B cell (primary cell): ENCODE measurements around the gene IL12B. TPM values are rescaled to one million over a fixed set of nuclear protein-coding genes. Genes with fewer than 3 reads are reported as not detected.
"Not testable (repeated sequence)": the region's sequence is repeated elsewhere in the genome, so short reads cannot be mapped to it uniquely, and the experiment has no call there.

Source experiments
- ATAC-seq: fragments of 200-7000 bp; cut with Tn5 transposase; one replicate; pipeline ENCODE4 v1.10.0; 2021; ENCODE audit warnings: low read depth, mild to moderate bottlenecking, moderate number of reproducible peaks, moderate library complexity
- CTCF ChIA-PET: fragments of 350-600 bp; sonication (Branson Sonifier 250); formaldehyde crosslinking; loops from one replicate; lab custom pipeline; 2021; ENCODE audit warnings: antibody characterized with exemption, inconsistent platforms; lab: Charles Lee
- POLR2A ChIA-PET: fragments of 350-600 bp; sonication (Branson Sonifier 250); formaldehyde crosslinking; loops from one replicate; lab custom pipeline; 2021; ENCODE audit warnings: antibody characterized with exemption; lab: Charles Lee
- DNase-seq: peaks from one replicate; pipeline ENCODE4 v3.0.0; 2013
- H2AFZ ChIP-seq: 2 replicates; pipeline ENCODE4 v1.6.1; 2012; ENCODE audit warnings: mild to moderate bottlenecking, low read depth, low read length; ENCODE audit not compliant: insufficient read depth, poor library complexity, severe bottlenecking
- H3K27ac ChIP-seq, 2 donors: 1 replicate in 1 of 2; 2 replicates in 1 of 2; pipeline ENCODE4 v1.5.1; 2012 to 2013; ENCODE audit warnings: low read length in 2 of 2, mild to moderate bottlenecking in 2 of 2, moderate library complexity in 1 of 2
- H3K27me3 ChIP-seq, 4 experiments: fragments of 200-600 bp in 1 of 4; sonication (generic) in 1 of 4; replicated peaks in 1 of 4; 1 replicate in 2 of 4; 2 replicates in 2 of 4; pipeline versions ENCODE4 v1.6.1 to v1.7.0; 2013 to 2016; ENCODE audit warnings: low read length in 3 of 4, mild to moderate bottlenecking in 2 of 4, mixed read lengths in 1 of 4, moderate library complexity in 1 of 4; ENCODE audit not compliant: insufficient read depth in 4 of 4, control insufficient read depth in 3 of 4; ENCODE audit errors: control extremely low read depth in 1 of 4
- H3K36me3 ChIP-seq, 2 experiments: replicated peaks in 1 of 2; 1 replicate in 1 of 2; 2 replicates in 1 of 2; pipeline versions ENCODE4 v1.6.1 to v1.7.1; 2013; ENCODE audit warnings: low read length in 1 of 2; ENCODE audit not compliant: insufficient read depth in 2 of 2, control insufficient read depth in 1 of 2; ENCODE audit errors: control extremely low read depth in 1 of 2, extremely low read depth in 1 of 2
- H3K4me1 ChIP-seq, 2 donors: fragments of 200-600 bp in 1 of 2; sonication (generic) in 1 of 2; 1 replicate in 1 of 2; 2 replicates in 1 of 2; pipeline versions ENCODE4 v1.5.1 to v1.6.1; 2013 to 2017; ENCODE audit warnings: low read length in 2 of 2; ENCODE audit not compliant: control insufficient read depth in 2 of 2, insufficient read depth in 2 of 2
- H3K4me2 ChIP-seq: replicated peaks from 2 replicates; pipeline ENCODE3; 2012; ENCODE audit warnings: mild to moderate bottlenecking, low read depth, low read length; ENCODE audit not compliant: poor library complexity, severe bottlenecking
- H3K4me3 ChIP-seq, 5 experiments: fragments of 200-600 bp in 1 of 5; sonication (generic) in 1 of 5; 1 replicate in 3 of 5; 2 replicates in 2 of 5; pipeline versions ENCODE4 v1.5.1 to v1.7.0; 2011 to 2016; ENCODE audit warnings: low read length in 4 of 5, mild to moderate bottlenecking in 4 of 5, low read depth in 2 of 5, control low read depth in 1 of 5, moderate library complexity in 1 of 5; ENCODE audit not compliant: insufficient read depth in 1 of 5; ENCODE audit errors: control extremely low read depth in 1 of 5, extremely low read depth in 1 of 5
- H3K79me2 ChIP-seq: fragments of 200-600 bp; sonication (generic); one replicate; pipeline ENCODE4 v1.6.0; 2016; ENCODE audit warnings: low read length; ENCODE audit not compliant: control insufficient read depth, insufficient read depth
- H3K9ac ChIP-seq: fragments of 200-600 bp; sonication (generic); 2 replicates; pipeline ENCODE4 v1.6.1; 2017; ENCODE audit warnings: mild to moderate bottlenecking, low read length, moderate library complexity
- H3K9me3 ChIP-seq, 3 donors: one replicate each; pipeline versions ENCODE4 v1.6.1 to v1.7.1; 2013; ENCODE audit warnings: low read length in 2 of 3; ENCODE audit not compliant: control insufficient read depth in 2 of 3, insufficient read depth in 1 of 3; ENCODE audit errors: control extremely low read depth in 1 of 3
- H4K20me1 ChIP-seq: 2 replicates; pipeline ENCODE4 v1.6.0; 2012; ENCODE audit warnings: mild to moderate bottlenecking, low read length; ENCODE audit not compliant: insufficient read depth, control insufficient read depth, poor library complexity, severe bottlenecking
- H3K27ac Mint-ChIP-seq: one replicate; pipeline ENCODE4 v1.8.0; 2021; ENCODE audit warnings: mixed read lengths
- H3K27me3 Mint-ChIP-seq: one replicate; pipeline ENCODE4 v1.8.0; 2021; ENCODE audit warnings: mixed read lengths
- H3K4me1 Mint-ChIP-seq: one replicate; pipeline ENCODE4 v1.8.0; 2021; ENCODE audit warnings: mixed read lengths
- H3K4me3 Mint-ChIP-seq: one replicate; pipeline ENCODE4 v1.8.0; 2021; ENCODE audit warnings: mixed read lengths
- H3K9me3 Mint-ChIP-seq: one replicate; pipeline ENCODE4 v1.8.0; 2022; ENCODE audit warnings: mixed read lengths; ENCODE audit not compliant: insufficient read depth
- EZH2 ChIP-seq: IDR thresholded peaks from 2 replicates; pipeline ENCODE4 v1.6.1; 2012; ENCODE audit warnings: borderline replicate concordance, low read depth, mild to moderate bottlenecking, moderate library complexity, low read length; ENCODE audit not compliant: insufficient read depth, poor library complexity, severe bottlenecking
- WGBS: methylation state at CpG from one replicate; pipeline ENCODE4 v1.1.5; 2013; ENCODE audit warnings: missing lambda C conversion rate; ENCODE audit not compliant: insufficient coverage; 5-methylcytosine and 5-hydroxymethylcytosine counted together
- intact Hi-C: fragments of 100-400 bp; cut with micrococcal nuclease; formaldehyde crosslinking; loops from one replicate; pipeline ENCODE4 v1.10.0; 2022
- polyA minus RNA-seq: library from RNA; depleted of rRNA, polyadenylated mRNA; stranded (reverse); fragments of >200 nt; gene quantifications from 2 replicates; pipeline ENCODE4 v1.2.3, GENCODE V29; 2012
- polyA plus RNA-seq: library from polyadenylated mRNA; depleted of rRNA; stranded (reverse); fragments of >200 nt; gene quantifications from 2 replicates; pipeline ENCODE4 v1.2.3, GENCODE V29; 2012
- total RNA-seq, 2 donors: library from RNA; stranded (reverse); fragments of 120-200 nt in 1 of 2; gene quantifications; 1 replicate in 1 of 2; 2 replicates in 1 of 2; pipeline versions ENCODE4 v1.2.3 to v1.2.4, GENCODE V29; 2013 to 2022
- TF ChIP-seq, protein P1 (sequence below): fragments of 200-600 bp; IDR thresholded peaks from one replicate; pipeline ENCODE4 v1.8.0; 2022; ENCODE audit warnings: antibody characterized with exemption, mild to moderate bottlenecking

Gene IL12B
- total RNA-seq: 0.10 and 0.17 TPM in 2 replicates
- 0.21 TPM for total RNA-seq (2013)
- polyA plus RNA-seq: 0.07 and 0.15 TPM in 2 replicates
- not detected in 2 replicates for polyA minus RNA-seq

DNA sequence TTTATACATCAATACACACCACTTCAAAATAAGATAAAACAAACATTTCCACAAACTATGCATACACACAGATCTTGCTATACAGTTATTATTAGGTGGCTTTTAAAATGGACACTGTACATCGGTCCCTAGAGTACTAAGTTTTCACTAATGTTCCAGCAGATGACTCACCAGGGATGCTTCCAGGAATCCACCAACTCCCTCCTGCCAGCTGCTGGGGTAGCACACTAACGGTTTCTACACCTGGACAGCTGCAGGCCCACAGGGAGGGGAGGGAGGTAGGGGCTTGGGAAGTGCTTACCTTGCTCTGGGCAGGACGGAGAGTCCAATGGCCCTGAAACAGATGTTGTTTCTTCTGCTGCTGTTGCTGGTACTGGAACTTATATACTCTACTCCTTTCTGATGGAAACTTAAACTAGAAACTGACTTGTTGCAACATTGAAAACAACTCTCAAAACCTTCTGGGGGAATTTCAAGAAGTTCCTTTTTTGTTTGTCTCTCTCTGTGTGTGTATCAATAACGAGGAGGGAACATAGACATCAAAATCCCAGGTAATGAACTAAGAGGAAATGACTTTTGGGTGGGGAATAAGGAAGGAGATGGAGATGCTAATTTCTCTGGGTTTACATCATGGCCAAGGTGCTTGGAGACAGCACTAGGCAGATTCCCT, at the start of gene IL12B:
IL12B (minus strand) TSS at position 357 of the 670 bp plus-strand sequence. CDS start 3,705 bp downstream, outside the sequence.
- Histone ChIP-seq H3K27me3 (no peaks in the 10 kb centered on the region), H3K4me2 (peak within 1 kb of the TSS; percentile 93), H3K36me3 (no peaks in the 10 kb centered on the region), H3K27ac (peak within 1 kb of the TSS; percentile 92 to 93), H3K4me1 (peaks cover 40 to 45% of the 10 kb centered on the region in 2 donors), H3K9me3 (no peaks in the 10 kb centered on the region), H3K79me2 (peaks cover 4% of the 10 kb centered on the region), H4K20me1 (no peaks in the 10 kb centered on the region), H3K9ac (peak within 1 kb of the TSS; percentile 72), H3K4me3 (peak within 1 kb of the TSS in 4 of 5 experiments; percentile 51 to 65 (median 56)), H2AFZ (peak within 1 kb of the TSS; percentile 83)
- Mint-ChIP-seq H3K4me3 (peak within 1 kb of the TSS; percentile 93), H3K27ac (peak within 1 kb of the TSS; percentile 98), H3K9me3 (no peaks in the 10 kb centered on the region), H3K4me1 (peaks cover 44% of the 10 kb centered on the region), H3K27me3 (no peaks in the 10 kb centered on the region)
- ChIA-PET POLR2A (interaction anchor here (0.8 kb wide), 1 partner anchor 13 kb away, joined by 3 read pairs; no protein-coding TSS in a partner anchor), CTCF (interaction anchor here (1.0 kb wide), 1 partner anchor 11 kb away, joined by 4 read pairs; no protein-coding TSS in a partner anchor)
- ATAC-seq: no peak
- TF ChIP-seq, protein P1, sequence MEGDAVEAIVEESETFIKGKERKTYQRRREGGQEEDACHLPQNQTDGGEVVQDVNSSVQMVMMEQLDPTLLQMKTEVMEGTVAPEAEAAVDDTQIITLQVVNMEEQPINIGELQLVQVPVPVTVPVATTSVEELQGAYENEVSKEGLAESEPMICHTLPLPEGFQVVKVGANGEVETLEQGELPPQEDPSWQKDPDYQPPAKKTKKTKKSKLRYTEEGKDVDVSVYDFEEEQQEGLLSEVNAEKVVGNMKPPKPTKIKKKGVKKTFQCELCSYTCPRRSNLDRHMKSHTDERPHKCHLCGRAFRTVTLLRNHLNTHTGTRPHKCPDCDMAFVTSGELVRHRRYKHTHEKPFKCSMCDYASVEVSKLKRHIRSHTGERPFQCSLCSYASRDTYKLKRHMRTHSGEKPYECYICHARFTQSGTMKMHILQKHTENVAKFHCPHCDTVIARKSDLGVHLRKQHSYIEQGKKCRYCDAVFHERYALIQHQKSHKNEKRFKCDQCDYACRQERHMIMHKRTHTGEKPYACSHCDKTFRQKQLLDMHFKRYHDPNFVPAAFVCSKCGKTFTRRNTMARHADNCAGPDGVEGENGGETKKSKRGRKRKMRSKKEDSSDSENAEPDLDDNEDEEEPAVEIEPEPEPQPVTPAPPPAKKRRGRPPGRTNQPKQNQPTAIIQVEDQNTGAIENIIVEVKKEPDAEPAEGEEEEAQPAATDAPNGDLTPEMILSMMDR: no peak
- TF ChIP-seq EZH2: no peak
- DNase-seq: no peak
- intact Hi-C loops: loop anchor here (5.0 to 10.0 kb wide), 8 partner anchors 97 to 787 kb away; partner anchors contain the start of genes ADRA1B, PWWP2A and TTC1
- WGBS: 71% methylated on average over 1 of the region's 4 CpGs

DNA sequence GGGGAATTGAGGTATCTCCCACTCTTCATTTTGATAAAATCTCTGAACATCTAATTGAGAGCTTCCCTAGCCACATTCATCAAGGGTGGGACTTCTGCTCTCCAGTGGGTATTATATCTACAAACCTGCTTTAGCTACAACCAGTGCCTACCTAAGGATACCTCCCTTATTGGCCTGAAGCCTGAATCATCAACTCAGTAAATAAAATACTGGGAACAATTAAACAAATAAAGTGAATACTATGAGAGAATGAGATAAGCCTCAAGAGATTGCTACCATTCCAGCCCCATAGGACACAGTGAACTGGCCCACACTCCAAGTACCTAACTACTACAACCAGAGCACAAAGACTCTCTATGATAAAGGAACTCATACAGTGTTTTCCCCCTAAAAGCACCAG, 47.4 kb upstream of the IL12B start:
- Histone ChIP-seq H3K36me3 (no peaks in the 10 kb centered on the region), H3K4me3 (no peak overlapping the region), H3K4me2 (no peak overlapping the region), H3K4me1 (no peaks in the 10 kb centered on the region), H4K20me1 (no peaks in the 10 kb centered on the region), H3K9me3 (peaks cover 3 to 27% (median 26%) of the 10 kb centered on the region in 3 donors), H3K9ac (no peak overlapping the region), H3K27me3 (peaks cover 0 to 2% (median 0%) of the 10 kb centered on the region in 4 experiments), H2AFZ (no peak overlapping the region), H3K27ac (no peak overlapping the region), H3K79me2 (no peaks in the 10 kb centered on the region)
- no peak overlapping the region for H3K4me3 Mint-ChIP-seq
- H3K27ac Mint-ChIP-seq: no peak overlapping the region
- intact Hi-C loops: no loop called here
- H3K4me1 Mint-ChIP-seq: no peaks in the 10 kb centered on the region
- H3K9me3 Mint-ChIP-seq: peaks cover 33% of the 10 kb centered on the region
- POLR2A ChIA-PET: no interaction called here
- DNase-seq (no peak), ATAC-seq (no peak)
- TF ChIP-seq, protein P1: no peak
- TF ChIP-seq EZH2: no peak
- CTCF ChIA-PET: no interaction called here
- no peaks in the 10 kb centered on the region for H3K27me3 Mint-ChIP-seq

DNA sequence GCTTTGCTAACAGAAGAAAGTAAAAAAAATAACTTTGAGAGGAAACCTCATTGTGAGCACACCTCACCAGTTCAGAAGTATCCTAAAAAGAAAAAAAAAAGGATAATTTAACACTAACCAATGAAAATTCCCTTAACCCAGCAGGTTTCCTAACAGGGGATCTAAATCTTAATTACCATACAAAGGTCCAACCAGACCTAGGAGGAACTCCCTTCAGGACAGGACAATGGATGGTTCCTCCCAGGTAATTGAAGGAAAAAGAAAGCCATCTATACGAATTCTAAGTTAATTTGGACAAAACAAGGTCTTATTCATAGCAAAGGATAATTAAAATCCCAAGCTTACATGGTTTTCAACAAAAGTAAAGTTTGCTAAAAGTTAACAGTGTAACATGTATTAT, 37.6 kb upstream of the IL12B start:
- H2AFZ ChIP-seq, H3K9me3 ChIP-seq, H3K27me3 ChIP-seq, DNase-seq, CTCF ChIA-PET, H3K9me3 Mint-ChIP-seq, H3K27me3 Mint-ChIP-seq, H3K27ac ChIP-seq, ATAC-seq, H3K79me2 ChIP-seq, H4K20me1 ChIP-seq, intact Hi-C loops, H3K4me1 ChIP-seq, H3K4me3 Mint-ChIP-seq, POLR2A ChIA-PET, H3K36me3 ChIP-seq, H3K4me1 Mint-ChIP-seq, H3K9ac ChIP-seq, H3K4me2 ChIP-seq, H3K27ac Mint-ChIP-seq, H3K4me3 ChIP-seq: not testable (repeated sequence)
- WGBS: no CpG with 5 or more reads among the region's 1 CpG
